HG03280 (cell line): ENCODE data around the gene MAMDC4.

ENCODE experiments used
- ATAC-seq: cut with Tn5 transposase; IDR thresholded peaks from one replicate; pipeline ENCODE4 v1.9.1; 2021; ENCODE audit warnings: mild to moderate bottlenecking, moderate library complexity; ENCODE audit not compliant: unreplicated experiment

The MAMDC4 gene

DNA sequence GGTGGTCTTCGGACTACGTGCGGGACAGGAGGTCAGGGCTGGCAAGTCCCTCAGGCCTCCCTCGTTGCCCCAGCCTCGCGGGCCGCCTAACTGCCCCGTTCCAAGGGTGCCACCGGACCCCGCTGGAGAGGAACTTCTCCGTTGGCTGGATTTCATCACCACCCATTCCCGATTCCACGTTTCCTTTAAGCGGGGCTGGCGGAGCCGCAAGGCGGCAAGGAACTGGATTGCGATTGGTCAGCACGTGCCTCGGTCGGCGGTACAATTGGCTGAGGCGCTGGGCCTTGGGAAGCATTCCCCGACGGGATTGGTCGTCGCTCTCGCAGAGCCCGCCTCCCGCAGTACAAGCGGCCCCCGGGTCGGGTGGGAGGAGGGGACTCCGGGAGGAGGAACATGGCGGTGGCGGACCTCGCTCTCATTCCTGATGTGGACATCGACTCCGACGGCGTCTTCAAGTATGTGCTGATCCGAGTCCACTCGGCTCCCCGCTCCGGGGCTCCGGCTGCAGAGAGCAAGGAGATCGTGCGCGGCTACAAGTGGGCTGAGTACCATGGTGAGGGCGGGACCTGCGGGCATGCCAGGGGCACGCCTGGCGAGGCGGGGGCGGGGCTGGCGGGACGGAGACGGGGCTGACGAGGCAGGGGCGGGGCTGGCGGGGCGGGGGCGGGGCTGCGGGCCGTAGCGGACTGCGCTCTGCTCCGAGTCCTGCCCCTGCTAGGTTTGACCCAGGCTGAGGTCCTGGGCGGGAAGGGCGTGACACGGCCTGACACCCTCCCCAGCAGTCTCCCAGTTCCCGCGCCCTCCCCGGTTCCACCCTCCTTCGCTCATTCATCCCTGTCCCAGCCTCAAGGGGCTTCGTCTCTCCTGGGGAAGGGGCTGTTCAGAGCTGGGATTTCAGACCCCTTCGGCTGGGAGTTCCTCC, 2.8 kb upstream of the MAMDC4 start, which contains the start of gene PHPT1:
PHPT1 (plus strand) TSS at position 372 of the 922 bp plus-strand sequence; CDS start at position 394, 22 bp downstream.
- peak; percentile 82 for ATAC-seq

DNA sequence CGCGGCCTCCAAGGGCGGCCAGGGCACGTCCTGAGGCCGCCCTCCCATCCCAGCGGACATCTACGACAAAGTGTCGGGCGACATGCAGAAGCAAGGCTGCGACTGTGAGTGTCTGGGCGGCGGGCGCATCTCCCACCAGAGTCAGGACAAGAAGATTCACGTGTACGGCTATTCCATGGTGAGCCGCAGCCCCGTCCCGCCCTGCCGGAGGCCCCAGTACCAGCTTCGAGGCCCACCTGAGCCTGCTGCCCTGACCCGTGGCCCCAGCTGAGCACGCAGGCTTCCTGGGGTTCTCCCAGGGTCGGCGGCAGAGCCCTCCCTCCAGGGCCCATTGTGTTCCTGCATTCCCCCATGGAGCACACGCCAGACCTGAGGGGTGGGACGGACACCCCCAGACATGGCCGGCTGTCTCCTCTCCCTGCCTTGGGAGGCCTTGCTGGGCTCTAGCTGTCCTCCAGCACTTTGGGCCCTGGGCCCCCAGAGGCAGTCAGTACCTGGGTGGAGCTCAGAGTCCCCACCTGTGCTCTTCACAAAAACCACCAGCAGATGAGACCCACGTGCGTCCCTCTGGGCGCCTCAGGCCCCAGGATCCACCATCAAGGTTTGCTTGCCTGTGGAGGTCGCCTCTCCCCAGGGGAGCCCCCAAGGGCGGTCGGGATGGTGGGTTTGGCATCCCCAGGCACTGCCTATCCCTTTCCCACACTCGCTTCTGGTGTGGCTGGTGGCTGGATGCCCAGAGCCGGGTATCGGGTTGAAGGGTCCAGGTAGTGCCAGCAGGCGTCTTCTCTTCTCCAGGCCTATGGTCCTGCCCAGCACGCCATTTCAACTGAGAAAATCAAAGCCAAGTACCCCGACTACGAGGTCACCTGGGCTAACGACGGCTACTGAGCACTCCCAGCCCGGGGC, 1.9 kb upstream of the MAMDC4 start:
- ATAC-seq, result no peak

DNA sequence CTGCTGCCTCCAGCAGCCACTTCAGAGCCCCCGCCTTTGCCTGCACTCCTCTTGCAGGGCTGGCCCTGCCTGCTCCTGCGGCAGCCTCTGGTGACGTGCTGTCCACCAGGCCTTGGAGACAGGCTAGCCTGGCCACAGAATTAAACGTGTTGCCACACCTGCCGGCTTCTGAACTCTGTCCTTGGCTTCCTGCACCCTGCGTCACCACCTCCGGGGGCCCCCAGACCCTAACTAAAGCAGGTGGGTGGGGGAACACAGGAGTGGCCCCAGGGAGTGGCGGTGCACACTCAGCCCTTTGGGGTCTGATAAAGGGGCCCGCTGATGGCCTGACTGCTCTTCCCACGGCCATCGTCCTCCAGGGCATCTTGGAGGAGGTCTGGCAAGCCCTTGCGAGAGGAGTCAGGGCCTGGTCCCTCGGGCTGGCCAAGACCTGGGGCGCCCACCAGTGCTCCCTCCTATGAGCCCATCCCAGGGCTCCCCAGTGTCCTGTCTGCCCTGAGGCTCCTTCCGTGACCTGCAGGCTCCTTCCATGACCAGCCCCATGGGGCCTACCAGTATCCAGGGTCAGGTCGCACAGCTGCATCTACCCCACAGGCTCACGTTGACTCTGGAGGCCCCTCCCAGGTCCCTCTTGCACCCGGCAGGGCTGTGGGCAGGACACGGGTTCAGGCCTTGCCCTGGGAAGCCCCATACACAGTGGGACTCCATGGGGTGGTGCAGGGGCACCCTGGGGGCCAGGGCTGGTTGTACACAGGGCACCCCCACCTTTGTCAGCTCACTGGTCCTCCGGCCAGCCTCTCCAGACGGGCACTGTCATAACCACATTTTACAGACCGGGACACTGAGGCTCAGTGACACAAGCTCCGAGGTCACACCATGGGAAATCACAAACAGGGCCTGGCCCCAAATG, 1.0 kb upstream of the MAMDC4 start:
- ATAC-seq, result no peak

DNA sequence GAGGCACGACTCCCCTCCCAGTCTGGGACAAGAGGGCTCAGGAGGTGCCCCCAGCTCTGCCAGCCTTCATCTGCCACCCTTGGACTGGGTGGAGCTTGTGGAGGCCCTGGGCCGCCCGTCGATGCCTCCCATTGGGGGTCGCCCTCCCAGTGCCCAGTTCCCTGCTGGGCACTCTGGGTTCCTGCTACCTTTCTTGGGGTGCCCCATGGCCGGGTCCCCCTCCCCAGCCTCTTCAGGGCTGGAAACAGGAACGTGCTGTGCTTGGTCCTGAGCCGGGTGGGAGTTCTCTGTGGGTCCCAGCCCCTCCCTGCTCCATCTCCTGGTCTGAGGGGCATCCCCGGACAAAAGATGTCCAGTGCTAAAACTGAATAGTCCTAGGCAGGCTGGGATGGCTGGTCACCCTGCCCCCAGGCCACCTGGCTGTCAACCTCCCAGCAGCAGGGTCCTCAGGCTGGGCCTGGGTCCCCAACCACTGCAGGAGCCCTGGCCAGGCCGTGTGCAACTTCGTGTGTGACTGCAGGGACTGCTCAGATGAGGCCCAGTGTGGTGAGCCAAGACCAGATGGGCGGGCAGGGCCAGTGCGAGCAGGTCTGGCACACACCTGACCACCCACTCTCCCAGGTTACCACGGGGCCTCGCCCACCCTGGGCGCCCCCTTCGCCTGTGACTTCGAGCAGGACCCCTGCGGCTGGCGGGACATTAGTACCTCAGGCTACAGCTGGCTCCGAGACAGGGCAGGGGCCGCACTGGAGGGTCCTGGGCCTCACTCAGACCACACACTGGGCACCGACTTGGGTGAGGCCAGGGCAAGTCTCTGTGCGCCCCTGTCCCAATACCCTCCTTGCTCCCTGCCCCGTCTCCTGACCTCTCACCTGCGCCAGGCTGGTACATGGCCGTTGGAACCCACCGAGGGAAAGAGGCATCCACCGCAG, 784 bp downstream of the MAMDC4 start:
- no peak for ATAC-seq

DNA sequence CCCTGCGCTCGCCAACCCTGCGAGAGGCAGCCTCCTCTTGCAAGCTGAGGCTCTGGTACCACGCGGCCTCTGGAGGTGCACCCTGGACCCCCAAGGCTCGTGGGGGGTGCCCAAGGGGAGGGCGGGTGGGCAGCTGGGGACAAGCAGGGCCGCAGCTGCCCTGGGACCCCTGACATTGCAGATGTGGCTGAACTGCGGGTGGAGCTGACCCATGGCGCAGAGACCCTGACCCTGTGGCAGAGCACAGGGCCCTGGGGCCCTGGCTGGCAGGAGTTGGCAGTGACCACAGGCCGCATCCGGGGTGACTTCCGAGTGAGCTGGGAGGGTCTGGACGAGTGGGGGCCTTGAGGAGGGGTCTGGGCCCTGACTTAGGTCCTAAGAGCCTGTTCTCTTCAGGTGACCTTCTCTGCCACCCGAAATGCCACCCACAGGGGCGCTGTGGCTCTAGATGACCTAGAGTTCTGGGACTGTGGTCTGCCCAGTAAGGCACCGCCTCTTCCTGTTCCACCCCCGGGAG, 1.5 kb downstream of the MAMDC4 start:
- ATAC-seq, result no peak

DNA sequence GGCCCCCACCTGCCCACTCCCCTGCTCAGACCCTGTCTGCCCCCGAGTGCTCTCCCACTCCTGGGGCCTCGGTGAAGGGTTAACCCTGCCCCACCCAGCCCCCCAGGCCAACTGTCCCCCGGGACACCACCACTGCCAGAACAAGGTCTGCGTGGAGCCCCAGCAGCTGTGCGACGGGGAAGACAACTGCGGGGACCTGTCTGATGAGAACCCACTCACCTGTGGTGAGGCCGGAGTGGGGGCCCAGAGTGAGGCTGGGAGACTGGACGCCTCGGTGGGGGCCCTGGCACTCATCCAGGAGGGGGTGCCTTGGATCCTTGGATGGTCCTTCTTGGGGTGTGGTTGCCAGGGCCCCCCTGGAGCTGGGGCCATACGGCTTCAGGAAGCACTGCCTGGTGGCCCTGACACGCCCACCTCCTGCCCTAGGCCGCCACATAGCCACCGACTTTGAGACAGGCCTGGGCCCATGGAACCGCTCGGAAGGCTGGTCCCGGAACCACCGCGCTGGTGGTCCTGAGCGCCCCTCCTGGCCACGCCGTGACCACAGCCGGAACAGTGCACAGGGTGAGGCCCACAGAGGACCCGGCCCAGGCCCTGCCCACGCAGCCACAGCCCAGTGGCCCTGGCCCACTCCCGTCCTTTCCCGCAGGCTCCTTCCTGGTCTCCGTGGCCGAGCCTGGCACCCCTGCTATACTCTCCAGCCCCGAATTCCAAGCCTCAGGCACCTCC, 2.1 kb downstream of the MAMDC4 start:
- no peak for ATAC-seq

DNA sequence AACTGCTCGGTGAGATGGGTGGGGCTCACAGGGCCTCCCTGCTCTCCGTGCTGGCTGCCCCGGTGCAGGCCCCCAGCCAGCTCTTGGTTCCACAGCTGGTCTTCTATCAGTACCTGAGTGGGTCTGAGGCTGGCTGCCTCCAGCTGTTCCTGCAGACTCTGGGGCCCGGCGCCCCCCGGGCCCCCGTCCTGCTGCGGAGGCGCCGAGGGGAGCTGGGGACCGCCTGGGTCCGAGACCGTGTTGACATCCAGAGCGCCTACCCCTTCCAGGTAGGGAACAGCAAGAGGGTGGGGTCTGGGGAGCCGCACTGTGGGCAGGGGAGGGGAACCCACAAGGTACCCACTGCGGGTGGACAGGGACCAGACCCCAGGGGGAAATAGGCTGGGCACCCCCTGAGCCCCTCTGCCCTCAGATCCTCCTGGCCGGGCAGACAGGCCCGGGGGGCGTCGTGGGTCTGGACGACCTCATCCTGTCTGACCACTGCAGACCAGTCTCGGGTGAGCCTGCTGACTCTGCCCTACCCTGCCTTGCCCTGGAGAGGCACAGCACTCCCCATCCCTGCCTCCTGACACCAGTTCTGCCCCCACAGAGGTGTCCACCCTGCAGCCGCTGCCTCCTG, 2.8 kb downstream of the MAMDC4 start:
- no peak for ATAC-seq

DNA sequence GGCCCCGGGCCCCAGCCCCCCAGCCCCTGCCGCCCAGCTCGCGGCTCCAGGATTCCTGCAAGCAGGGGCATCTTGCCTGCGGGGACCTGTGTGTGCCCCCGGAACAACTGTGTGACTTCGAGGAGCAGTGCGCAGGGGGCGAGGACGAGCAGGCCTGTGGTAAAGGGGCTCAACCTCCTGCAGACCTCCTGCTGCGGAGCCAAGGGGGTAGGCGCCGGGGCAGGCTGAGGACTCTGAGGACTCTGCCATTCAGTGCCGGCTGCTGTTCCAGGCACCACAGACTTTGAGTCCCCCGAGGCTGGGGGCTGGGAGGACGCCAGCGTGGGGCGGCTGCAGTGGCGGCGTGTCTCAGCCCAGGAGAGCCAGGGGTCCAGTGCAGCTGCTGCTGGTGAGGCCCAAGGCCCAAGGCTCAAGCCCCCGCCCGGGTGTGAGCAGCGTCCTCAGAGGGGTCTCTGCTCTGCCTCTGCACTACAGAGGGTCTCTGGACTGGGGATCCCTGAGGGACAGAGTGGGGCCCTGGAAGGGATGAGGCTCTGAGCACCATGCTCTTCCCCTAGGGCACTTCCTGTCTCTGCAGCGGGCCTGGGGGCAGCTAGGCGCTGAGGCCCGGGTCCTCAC, 3.4 kb downstream of the MAMDC4 start:
- ATAC-seq, result no peak

DNA sequence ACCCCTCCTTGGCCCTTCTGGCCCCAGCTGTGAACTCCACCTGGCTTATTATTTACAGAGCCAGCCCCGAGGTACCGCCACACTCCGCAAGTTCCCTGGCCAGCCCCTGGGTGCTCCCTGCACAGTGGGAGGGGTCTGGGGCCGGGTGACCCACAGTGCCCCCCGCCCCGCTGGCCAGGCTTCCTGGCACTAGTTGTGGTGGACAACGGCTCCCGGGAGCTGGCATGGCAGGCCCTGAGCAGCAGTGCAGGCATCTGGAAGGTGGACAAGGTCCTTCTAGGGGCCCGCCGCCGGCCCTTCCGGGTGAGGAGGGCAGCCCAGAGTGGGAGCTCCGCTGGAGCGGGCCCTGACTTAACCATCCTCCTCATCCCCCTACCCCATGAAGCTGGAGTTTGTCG, 3.9 kb downstream of the MAMDC4 start:
- no peak for ATAC-seq

DNA sequence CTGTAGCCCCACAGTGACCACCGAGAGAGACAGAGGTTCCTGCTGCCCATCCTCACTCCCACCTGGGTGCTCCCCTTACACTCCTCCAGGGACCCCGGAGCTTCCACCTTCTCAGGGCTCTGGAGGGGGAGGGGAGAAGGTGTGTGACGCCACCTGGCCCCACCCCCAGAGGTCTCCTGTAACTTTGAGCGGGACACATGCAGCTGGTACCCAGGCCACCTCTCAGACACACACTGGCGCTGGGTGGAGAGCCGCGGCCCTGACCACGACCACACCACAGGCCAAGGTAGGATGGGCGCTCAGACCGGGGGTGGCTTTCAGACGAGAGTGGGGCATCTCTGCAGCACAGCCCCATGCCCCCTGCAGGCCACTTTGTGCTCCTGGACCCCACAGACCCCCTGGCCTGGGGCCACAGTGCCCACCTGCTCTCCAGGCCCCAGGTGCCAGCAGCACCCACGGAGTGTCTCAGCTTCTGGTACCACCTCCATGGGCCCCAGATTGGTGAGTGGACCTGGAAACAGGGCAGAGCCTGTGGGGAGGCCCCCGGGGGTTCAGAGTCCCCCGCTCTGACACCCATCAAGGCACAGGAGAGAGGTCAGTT, 4.5 kb downstream of the MAMDC4 start:
- ATAC-seq, result no peak

DNA sequence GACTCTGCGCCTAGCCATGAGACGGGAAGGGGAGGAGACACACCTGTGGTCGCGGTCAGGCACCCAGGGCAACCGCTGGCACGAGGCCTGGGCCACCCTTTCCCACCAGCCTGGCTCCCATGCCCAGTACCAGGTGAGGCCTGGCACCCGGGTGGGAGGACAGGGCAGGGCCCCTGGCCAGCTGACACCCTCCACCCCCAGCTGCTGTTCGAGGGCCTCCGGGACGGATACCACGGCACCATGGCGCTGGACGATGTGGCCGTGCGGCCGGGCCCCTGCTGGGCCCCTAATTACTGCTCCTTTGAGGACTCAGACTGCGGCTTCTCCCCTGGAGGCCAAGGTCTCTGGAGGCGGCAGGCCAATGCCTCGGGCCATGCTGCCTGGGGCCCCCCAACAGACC, 5.0 kb downstream of the MAMDC4 start:
- no peak for ATAC-seq

DNA sequence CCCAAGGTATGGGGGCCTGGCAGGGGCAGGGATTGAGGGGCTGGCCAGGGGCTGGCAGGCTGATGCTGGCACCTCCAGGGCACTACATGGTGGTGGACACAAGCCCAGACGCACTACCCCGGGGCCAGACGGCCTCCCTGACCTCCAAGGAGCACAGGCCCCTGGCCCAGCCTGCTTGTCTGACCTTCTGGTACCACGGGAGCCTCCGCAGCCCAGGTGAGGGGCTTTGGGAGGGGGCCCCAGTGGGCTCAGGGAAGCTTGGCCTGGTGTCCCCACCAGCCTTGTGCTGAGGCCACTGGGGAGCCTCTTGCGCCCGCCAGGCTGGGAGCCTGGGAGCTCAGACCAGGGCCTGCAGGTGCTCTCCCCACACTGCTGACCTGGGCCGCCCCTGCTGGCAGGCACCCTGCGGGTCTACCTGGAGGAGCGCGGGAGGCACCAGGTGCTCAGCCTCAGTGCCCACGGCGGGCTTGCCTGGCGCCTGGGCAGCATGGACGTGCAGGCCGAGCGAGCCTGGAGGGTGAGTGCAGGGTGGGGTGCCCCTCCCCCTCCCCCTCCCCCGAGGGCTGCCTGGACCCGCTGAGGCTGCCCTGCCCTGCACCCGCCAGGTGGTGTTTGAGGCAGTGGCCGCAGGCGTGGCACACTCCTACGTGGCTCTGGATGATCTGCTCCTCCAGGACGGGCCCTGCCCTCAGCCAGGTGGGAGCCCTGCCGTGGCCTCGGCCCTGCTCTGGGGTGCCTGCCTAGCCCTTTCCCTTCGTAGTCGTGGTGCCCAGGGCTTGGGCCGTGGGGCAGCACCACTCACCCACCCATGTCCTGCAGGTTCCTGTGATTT, 5.7 kb downstream of the MAMDC4 start:
- no peak for ATAC-seq

DNA sequence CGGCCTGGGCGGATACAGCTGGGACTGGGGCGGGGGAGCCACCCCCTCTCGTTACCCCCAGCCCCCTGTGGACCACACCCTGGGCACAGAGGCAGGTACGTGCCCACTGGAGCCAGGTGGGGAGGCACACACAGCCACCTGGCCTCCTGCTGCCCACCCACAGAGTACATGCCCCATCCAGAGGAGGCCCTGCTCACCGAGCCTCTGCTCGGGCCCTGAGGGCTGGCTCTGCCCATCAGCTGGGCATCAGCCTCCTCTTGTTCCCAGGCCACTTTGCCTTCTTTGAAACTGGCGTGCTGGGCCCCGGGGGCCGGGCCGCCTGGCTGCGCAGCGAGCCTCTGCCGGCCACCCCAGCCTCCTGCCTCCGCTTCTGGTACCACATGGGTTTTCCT, 6.3 kb downstream of the MAMDC4 start:
- no peak for ATAC-seq

DNA sequence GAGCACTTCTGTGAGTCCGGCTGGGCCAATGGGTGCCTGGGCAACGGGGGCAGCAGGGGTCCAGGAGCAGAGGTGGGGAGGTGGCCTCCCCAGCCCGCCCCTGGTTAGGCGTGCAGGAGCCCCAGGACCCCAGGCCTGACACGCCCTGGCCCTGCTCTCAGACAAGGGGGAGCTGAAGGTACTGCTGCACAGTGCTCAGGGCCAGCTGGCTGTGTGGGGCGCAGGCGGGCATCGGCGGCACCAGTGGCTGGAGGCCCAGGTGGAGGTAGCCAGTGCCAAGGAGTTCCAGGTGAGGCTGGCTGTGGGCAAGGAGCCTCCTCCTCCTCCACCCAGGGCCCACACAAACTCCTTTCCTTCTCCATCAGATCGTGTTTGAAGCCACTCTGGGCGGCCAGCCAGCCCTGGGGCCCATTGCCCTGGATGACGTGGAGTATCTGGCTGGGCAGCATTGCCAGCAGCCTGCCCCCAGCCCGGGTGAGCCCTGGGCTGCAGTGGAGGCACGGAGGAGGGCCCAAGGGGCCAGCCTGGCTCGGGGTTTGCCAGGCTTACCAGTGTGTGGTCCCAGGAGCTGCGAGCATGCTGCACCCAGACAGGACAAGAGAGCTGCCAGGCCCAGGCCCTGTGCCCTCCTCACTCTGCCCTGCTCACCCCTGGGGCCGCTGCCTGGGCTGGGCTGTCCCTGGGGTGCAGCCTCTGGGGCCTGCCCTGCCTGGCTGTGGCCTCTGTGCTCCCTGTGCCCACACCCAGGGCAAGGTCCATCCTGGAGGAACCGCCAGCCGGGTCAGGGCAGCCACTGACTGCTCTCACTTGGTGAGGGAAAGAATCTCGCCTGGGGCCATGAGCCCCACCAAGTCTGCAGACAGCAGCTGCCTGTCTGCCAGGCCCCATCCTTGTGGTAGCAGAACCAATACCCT, 7.0 kb downstream of the MAMDC4 start:
- ATAC-seq, result no peak

DNA sequence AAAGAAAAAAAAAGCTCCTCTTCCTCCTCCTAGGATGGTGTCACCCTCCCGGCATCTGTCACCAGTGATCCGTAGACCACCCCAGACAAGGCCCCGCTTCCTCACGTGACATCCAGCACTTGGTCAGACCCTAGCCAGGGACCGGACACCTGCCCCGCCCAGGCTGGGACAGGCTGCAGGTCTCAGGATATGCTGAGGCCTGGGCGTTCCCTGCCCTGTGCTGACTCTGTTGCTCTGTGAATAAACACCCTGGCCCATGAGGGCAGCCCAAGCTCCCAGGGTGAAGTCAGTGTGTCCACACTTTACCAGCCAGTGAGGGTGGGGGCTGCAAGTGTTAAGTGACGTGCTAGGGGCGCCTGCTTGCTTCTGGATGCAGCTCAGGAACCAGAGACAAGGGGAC, 8.4 kb downstream of the MAMDC4 start:
- ATAC-seq, result no peak
